GM23248 (cell line): Measurements from ENCODE around the gene RNASE4. TPM values are rescaled to one million over a fixed set of nuclear protein-coding genes. Genes with fewer than 3 reads are reported as not detected.

Source experiments
- DNase-seq: peaks from one replicate; pipeline ENCODE4 v3.0.0-alpha.2; 2015
- H2AFZ ChIP-seq: fragments of 200-600 bp; sonication (generic); 2 replicates; pipeline ENCODE4 v1.6.1; 2016; ENCODE audit warnings: antibody characterized with exemption
- H3F3A ChIP-seq: fragments of 200-600 bp; sonication (generic); 2 replicates; pipeline ENCODE4 v1.6.1; 2016; ENCODE audit warnings: mild to moderate bottlenecking, antibody characterized with exemption, mixed run types; ENCODE audit not compliant: insufficient read depth
- H3K27ac ChIP-seq: fragments of 200-600 bp; sonication (generic); 2 replicates; pipeline ENCODE4 v1.5.1; 2016; ENCODE audit warnings: mild to moderate bottlenecking
- H3K27me3 ChIP-seq: fragments of 200-600 bp; sonication (generic); replicated peaks from 2 replicates; pipeline ENCODE4 v1.6.1; 2016; ENCODE audit warnings: mild to moderate bottlenecking; ENCODE audit not compliant: insufficient read depth
- H3K36me3 ChIP-seq: fragments of 200-600 bp; sonication (generic); 2 replicates; pipeline ENCODE4 v1.6.1; 2016; ENCODE audit warnings: low read depth, mild to moderate bottlenecking
- H3K4me1 ChIP-seq: fragments of 200-600 bp; sonication (generic); 2 replicates; pipeline ENCODE4 v1.6.1; 2016; ENCODE audit warnings: mild to moderate bottlenecking; ENCODE audit not compliant: insufficient read depth
- H3K4me2 ChIP-seq: fragments of 200-600 bp; sonication (generic); one replicate; pipeline ENCODE4 v1.6.1; 2016; ENCODE audit warnings: mild to moderate bottlenecking; ENCODE audit not compliant: unreplicated experiment
- H3K4me3 ChIP-seq: fragments of 200-600 bp; sonication (generic); 2 replicates; pipeline ENCODE4 v1.5.1; 2016; ENCODE audit warnings: mild to moderate bottlenecking
- H3K79me2 ChIP-seq: fragments of 200-600 bp; sonication (generic); 2 replicates; pipeline ENCODE4 v1.6.1; 2016; ENCODE audit warnings: mild to moderate bottlenecking; ENCODE audit not compliant: insufficient read depth
- H3K9ac ChIP-seq: fragments of 200-600 bp; sonication (generic); 2 replicates; pipeline ENCODE4 v1.6.1; 2016; ENCODE audit warnings: mild to moderate bottlenecking
- H3K9me2 ChIP-seq: fragments of 200-600 bp; sonication (generic); 2 replicates; pipeline ENCODE4 v1.6.1; 2016; ENCODE audit warnings: mixed run types, mild to moderate bottlenecking, moderate library complexity; ENCODE audit not compliant: insufficient read depth
- H3K9me3 ChIP-seq: fragments of 200-600 bp; sonication (generic); one replicate; pipeline ENCODE4 v1.6.1; 2017; ENCODE audit warnings: low read depth
- H4K20me1 ChIP-seq: fragments of 200-600 bp; sonication (generic); 2 replicates; pipeline ENCODE4 v1.6.0; 2016; ENCODE audit not compliant: insufficient read depth
- EZH2 ChIP-seq: fragments of 200-600 bp; sonication (generic); IDR thresholded peaks from 2 replicates; pipeline ENCODE4 v1.6.1; 2018; ENCODE audit warnings: antibody characterized with exemption, mild to moderate bottlenecking; ENCODE audit not compliant: insufficient read depth, poor library complexity, severe bottlenecking
- EZH2phosphoT487 ChIP-seq: fragments of 200-600 bp; sonication (generic); IDR thresholded peaks from 2 replicates; pipeline ENCODE4 v1.6.1; 2018; ENCODE audit warnings: antibody characterized with exemption, moderate library complexity, mild to moderate bottlenecking, low read depth; ENCODE audit not compliant: insufficient read depth
- WGBS, 2 experiments: methylation state at CpG; one replicate each; pipeline ENCODE4 v1.1.6; 2015 to 2017; ENCODE audit warnings: low lambda C conversion rate in 2 of 2, low coverage in 1 of 2; ENCODE audit errors: missing lambda C conversion rate in 2 of 2; 5-methylcytosine and 5-hydroxymethylcytosine counted together
- in situ Hi-C: fragments of 300-500 bp; cut with MboI; formaldehyde crosslinking; loops from 2 replicates; pipeline ENCODE4 v1.15.0; 2020
- polyA plus RNA-seq: library from polyadenylated mRNA; unstranded; fragments of >200 nt; fragmentation: Nextera tagmentation; extraction: Ambion mirVana; gene quantifications from 2 replicates; pipeline ENCODE4 v1.2.1, GENCODE V29; 2016
- total RNA-seq: library from RNA; depleted of rRNA; stranded (reverse); fragments of >200 nt; shearing (Covaris generic); gene quantifications from 2 replicates; pipeline ENCODE4 v1.2.3, GENCODE V29; 2014

RNASE4 gene
- total and polyA plus RNA-seq, 2 experiments from 2014 or later, result 35.9 to 37.9 TPM

GRCh38 chr14:20690848-20691640, 6.7 kb downstream of the RNASE4 start:
- Histone ChIP-seq H2AFZ (peak overlapping the region; percentile 59), H3K9me2 (no peaks in the 10 kb centered on the region), H3K9me3 (no peaks in the 10 kb centered on the region), H3K4me1 (peaks cover 11% of the 10 kb centered on the region; the same call in 1 of the 2 replicates), H3F3A (peaks cover 22% of the 10 kb centered on the region), H3K4me3 (no peak overlapping the region), H3K79me2 (0 out of 2 replicates have a peak, but pooled peaks cover 13% of the 10 kb centered on the region), H3K4me2 (no peak overlapping the region), H3K27me3 (no peaks in the 10 kb centered on the region), H3K27ac (no peak overlapping the region), H4K20me1 (no peaks in the 10 kb centered on the region), H3K9ac (no peak overlapping the region), H3K36me3 (no peaks in the 10 kb centered on the region)
- TF ChIP-seq EZH2, result no peak
- no peak for TF ChIP-seq EZH2phosphoT487
- in situ Hi-C loops, result loop anchor here (10.0 kb wide), 2 partner anchors 284 to 366 kb away; no protein-coding TSS in a partner anchor
- peak; percentile 84 for DNase-seq
- 20% methylated on average over 9 of the region's 9 CpGs for whole genome bisulfite sequencing, 2 experiments

DNA sequence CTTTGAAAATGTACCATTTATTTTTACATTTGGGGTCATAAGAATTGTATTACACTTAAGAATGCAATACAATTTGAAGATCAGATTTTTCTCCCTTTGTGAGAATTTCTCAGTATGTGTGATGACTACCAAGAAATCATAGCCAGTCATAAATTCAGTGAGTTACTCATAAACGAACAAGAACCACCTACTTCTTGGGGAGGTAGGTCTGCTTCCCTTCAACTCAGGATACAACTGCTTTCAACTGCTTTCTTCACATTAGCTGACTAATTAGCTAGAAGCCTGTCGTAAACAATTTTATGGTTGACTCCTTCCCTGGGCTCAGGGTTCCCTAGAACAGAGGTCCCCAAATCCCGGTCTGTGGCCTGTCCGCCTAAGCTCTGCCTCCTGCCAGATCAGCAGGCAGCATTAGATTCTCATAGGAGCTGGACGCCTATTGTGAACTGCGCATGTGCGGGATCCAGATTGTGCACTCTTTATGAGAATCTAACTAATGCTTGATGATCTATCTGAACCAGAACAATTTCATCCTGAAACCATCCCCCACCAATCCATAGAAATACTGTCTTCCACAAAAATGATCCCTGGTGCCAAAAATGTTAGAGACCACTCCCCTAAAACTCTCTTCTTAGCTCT, 7.9 kb downstream of the RNASE4 start:
- Histone ChIP-seq H2AFZ (no peak overlapping the region), H3K27me3 (no peaks in the 10 kb centered on the region), H3K36me3 (no peaks in the 10 kb centered on the region), H3K27ac (no peak overlapping the region), H4K20me1 (no peaks in the 10 kb centered on the region), H3F3A (peaks cover 13% of the 10 kb centered on the region; the same call in 1 of the 2 replicates), H3K79me2 (0 out of 2 replicates have a peak, but pooled peaks cover 13% of the 10 kb centered on the region), H3K4me1 (peaks cover 4% of the 10 kb centered on the region), H3K9ac (no peak overlapping the region), H3K9me3 (no peaks in the 10 kb centered on the region), H3K9me2 (no peaks in the 10 kb centered on the region), H3K4me3 (no peak overlapping the region), H3K4me2 (no peak overlapping the region)
- TF ChIP-seq EZH2phosphoT487, result no peak
- TF ChIP-seq EZH2, result no peak
- DNase-seq, result peak; percentile 18
- 65% methylated on average over 7 of the region's 7 CpGs for WGBS, 2 experiments
- in situ Hi-C loops, result loop anchor here (10.0 kb wide), 2 partner anchors 283 to 367 kb away; no protein-coding TSS in a partner anchor

DNA sequence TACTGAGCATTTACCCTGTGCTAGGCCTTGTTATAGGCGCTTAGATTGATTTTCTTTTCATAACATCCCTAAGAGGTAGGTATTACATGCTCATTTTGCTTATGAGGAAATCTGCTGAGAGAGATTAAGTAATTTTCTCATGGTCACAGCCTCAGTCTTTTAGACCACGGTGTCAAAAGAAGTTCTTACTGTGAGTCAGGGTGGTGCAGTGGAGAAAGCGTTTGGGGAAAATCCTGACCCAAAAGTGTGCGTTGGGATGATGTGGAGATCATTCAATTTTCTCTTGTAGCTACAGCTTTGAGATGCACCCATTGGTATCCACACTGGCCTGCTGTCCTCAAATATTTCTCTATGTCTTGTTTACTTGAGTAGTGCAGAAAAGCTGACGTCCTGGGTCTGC, 12.4 kb downstream of the RNASE4 start:
- no peaks in the 10 kb centered on the region for H3K9me3 ChIP-seq
- WGBS, 2 experiments, result 84 to 87% methylated on average over 5 of the region's 5 CpGs
- H3K27me3 ChIP-seq, result no peaks in the 10 kb centered on the region
- H2AFZ ChIP-seq, result no peak overlapping the region
- in situ Hi-C loops, result loop anchor here (10.0 kb wide), 2 partner anchors 278 to 372 kb away; no protein-coding TSS in a partner anchor
- DNase-seq, result no peak
- H3K4me3 ChIP-seq, result no peak overlapping the region
- peaks cover 4% of the 10 kb centered on the region for H3K4me1 ChIP-seq
- H3K79me2 ChIP-seq, result no peaks in the 10 kb centered on the region
- no peak overlapping the region for H3K27ac ChIP-seq
- no peaks in the 10 kb centered on the region for H3K9me2 ChIP-seq
- H4K20me1 ChIP-seq, result no peaks in the 10 kb centered on the region
- no peak overlapping the region for H3K9ac ChIP-seq
- H3K36me3 ChIP-seq, result no peaks in the 10 kb centered on the region
- H3K4me2 ChIP-seq, result no peak overlapping the region
- TF ChIP-seq EZH2 (no peak), EZH2phosphoT487 (no peak)
- H3F3A ChIP-seq, result 0 out of 2 replicates have a peak, but pooled peaks cover under 1% of the 10 kb centered on the region

GRCh38 chr14:20697273-20698017, 13.1 kb downstream of the RNASE4 start:
- H3K79me2 ChIP-seq, result no peaks in the 10 kb centered on the region
- peak overlapping the region; percentile 49 for H3K4me2 ChIP-seq
- H3K9me2 ChIP-seq, result no peaks in the 10 kb centered on the region
- no peaks in the 10 kb centered on the region for H3K27me3 ChIP-seq
- WGBS, 2 experiments, result 28 to 29% methylated on average over 6 of the region's 6 CpGs
- peak overlapping the region; percentile 13; the same call in 1 of the 2 replicates for H3K9ac ChIP-seq
- peaks cover 4% of the 10 kb centered on the region for H3K4me1 ChIP-seq
- no peak overlapping the region for H3K4me3 ChIP-seq
- peak; percentile 86 for DNase-seq
- H3K9me3 ChIP-seq, result no peaks in the 10 kb centered on the region
- H3F3A ChIP-seq, result no peaks in the 10 kb centered on the region
- no peak for TF ChIP-seq EZH2
- no peak for TF ChIP-seq EZH2phosphoT487
- no peak overlapping the region for H3K27ac ChIP-seq
- peak overlapping the region; percentile 44; the same call in 1 of the 2 replicates for H2AFZ ChIP-seq
- in situ Hi-C loops, result loop anchor here (10.0 kb wide), 2 partner anchors 277 to 373 kb away; no protein-coding TSS in a partner anchor
- no peaks in the 10 kb centered on the region for H4K20me1 ChIP-seq
- no peaks in the 10 kb centered on the region for H3K36me3 ChIP-seq
